NCI-H748 (cell line): ENCODE measurements around the gene PLCB2.
A peak's percentile ranks its signal among the peaks of the same experiment; 100 is the strongest.

ENCODE experiments used
- DNase-seq: peaks from one replicate; lab custom pipeline; 2025; ENCODE audit not compliant: unreplicated experiment; lab: John Stamatoyannopoulos, UW

PLCB2 gene

DNA sequence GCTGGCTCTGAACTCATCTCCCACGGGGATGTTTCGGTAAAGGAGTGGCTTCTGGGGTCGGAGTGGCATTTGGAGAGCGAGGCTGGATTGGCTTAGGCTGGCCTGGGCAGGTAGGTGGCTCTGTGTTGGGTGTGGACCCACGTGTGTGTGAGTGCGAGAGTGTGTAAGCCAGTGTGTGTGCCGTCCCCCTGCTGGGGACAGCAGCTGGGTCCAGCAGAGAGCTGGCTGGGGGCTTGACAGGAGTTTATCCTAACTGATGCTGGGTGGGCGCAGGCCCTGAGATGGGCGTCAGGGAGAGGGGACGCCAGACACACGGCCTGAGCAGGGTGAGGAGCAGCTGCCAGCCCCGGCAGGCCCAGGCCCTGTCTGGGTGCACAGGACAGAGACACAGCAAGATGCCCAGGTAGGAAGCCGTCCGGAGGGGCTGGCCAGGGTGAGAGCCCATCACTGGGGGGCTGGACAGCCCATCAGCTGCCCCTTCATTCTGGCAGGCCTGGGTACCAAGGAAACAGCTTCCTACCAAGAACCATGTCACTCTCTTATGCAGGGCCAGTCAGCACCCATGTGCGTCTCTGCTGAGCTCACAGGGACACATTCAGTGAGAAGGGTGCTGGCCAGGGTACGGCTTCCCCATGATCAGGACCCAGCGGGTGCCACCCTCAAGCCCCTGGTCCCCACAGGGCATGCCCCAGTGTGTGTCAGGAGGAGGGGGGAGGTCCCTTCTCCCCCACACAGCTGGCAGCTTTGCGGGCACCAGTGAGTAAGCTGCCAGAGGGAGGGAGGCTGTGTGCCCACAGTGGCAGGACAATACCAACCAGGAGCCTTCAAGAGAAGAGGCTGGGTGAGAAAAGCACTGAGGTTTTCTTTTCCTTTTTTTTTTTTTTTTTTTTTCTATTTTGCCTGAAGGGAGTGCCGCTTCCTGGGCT, 67.8 kb downstream of the PLCB2 start:
- no peak for DNase-seq

DNA sequence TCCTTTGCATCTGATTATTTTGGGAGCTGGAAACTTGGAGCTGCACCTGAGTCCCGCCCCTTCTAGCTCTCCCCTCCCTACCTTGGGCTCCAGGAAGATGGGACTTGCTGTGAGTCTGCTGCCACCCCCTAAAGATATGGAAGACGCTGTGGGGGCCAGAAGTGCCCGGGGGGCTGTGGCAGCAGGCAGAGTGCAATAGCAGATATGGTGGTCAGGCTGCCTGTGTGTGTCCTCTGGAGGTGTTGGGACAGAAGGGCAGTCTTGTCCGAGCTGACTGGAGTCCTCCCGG, 68.4 kb downstream of the PLCB2 start:
- no peak for DNase-seq

DNA sequence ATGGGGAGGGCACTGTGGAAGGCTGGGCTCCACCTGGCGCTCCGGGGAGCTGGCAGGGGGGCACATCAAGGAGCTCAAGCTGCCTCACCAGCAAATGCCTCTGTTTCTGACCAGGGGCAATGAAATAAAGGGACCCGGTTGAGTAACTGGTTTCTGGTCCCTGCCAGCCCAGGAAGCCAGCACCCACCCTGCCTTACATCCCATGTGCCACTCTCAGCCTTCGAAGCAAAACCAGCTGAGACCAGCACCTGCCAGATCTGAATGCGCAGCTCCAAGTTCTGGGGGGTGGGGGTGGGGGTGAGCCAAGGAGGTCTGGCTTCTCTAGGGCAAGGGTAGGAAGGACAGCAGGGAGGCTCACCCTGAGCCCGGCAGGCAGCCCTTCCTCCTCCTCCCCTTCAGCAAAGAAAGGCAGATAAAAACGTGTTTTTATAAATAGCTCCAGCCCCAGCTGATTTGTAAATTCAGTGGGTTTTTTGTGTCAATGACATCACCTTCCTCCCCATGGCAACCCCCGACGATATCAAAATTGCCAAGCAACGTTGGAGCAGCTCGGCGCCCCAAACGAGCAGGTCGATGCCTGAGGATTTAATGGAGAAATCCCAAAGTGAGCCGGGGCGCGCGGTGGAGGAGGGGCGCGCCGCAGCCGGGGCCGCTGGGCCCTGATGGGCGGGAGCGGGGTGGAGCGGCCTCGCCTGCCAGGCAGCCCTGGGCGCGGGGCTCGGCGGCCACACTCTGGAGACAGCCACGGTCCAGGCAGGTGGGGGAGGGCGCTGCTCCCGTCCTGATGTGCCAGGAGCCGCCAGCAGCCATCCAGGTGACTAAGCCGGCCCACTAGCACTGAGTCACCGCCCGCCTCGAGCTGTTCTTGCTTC, 69.0 kb downstream of the PLCB2 start, which contains the start of gene PAK6:
Gene PAK6 (plus strand): TSS at position 532 of the 872 bp plus-strand sequence. CDS start 25,723 bp downstream, outside the sequence.
- DNase-seq, result peak; percentile 66
